HG02943 (cell line): Measurements from ENCODE around the gene TMEM38B.
A peak's percentile ranks its signal among the peaks of the same experiment; 100 is the strongest.

ENCODE experiments used
- ATAC-seq: cut with Tn5 transposase; IDR thresholded peaks from one replicate; pipeline ENCODE4 v1.9.1; 2021; ENCODE audit warnings: mild to moderate bottlenecking, low read depth, moderate library complexity; ENCODE audit not compliant: unreplicated experiment

Gene TMEM38B

GRCh38 chr9:105694190-105694847, at the start of gene TMEM38B:
TMEM38B (plus strand) TSS chr9:105694541; CDS start chr9:105694661, 120 bp downstream.
- peak; percentile 80 for ATAC-seq

GRCh38 chr9:105646879-105647594, 47.3 kb upstream of the TMEM38B start:
- no peak for ATAC-seq

GRCh38 chr9:105647595-105648349, 46.6 kb upstream of the TMEM38B start:
- ATAC-seq: no peak

GRCh38 chr9:105651806-105652205, 42.5 kb upstream of the TMEM38B start:
- no peak for ATAC-seq

- ATAC-seq: peak; percentile 64
Measured at GRCh38 chr9:105656131-105656921, 38.0 kb upstream of the TMEM38B start.

- no peak for ATAC-seq
Measured at GRCh38 chr9:105658351-105658750, 36.0 kb upstream of the TMEM38B start.

GRCh38 chr9:105661011-105661410, 33.3 kb upstream of the TMEM38B start:
- ATAC-seq: no peak

GRCh38 chr9:105662184-105663104, 31.9 kb upstream of the TMEM38B start, which contains the start of gene TAL2:
TAL2 (plus strand) TSS chr9:105662457; CDS start chr9:105662497, 40 bp downstream.
- peak; percentile 69 for ATAC-seq

- no peak for ATAC-seq
Measured at GRCh38 chr9:105663914-105664313, 30.4 kb upstream of the TMEM38B start.

GRCh38 chr9:105667867-105668266, 26.5 kb upstream of the TMEM38B start:
- no peak for ATAC-seq

- ATAC-seq: no peak
Measured at GRCh38 chr9:105670315-105670714, 24.0 kb upstream of the TMEM38B start.

- ATAC-seq: no peak
Measured at GRCh38 chr9:105670775-105671174, 23.6 kb upstream of the TMEM38B start.

GRCh38 chr9:105672711-105673234, 21.6 kb upstream of the TMEM38B start:
- no peak for ATAC-seq

GRCh38 chr9:105673850-105674387, 20.4 kb upstream of the TMEM38B start:
- no peak for ATAC-seq

GRCh38 chr9:105676351-105676923, 17.9 kb upstream of the TMEM38B start:
- ATAC-seq: no peak

GRCh38 chr9:105678163-105678562, 16.2 kb upstream of the TMEM38B start:
- no peak for ATAC-seq

GRCh38 chr9:105678781-105679180, 15.6 kb upstream of the TMEM38B start:
- no peak for ATAC-seq

GRCh38 chr9:105679257-105680022, 14.9 kb upstream of the TMEM38B start:
- no peak for ATAC-seq
